ENCODE data around the gene HNRNPD.

DNA sequence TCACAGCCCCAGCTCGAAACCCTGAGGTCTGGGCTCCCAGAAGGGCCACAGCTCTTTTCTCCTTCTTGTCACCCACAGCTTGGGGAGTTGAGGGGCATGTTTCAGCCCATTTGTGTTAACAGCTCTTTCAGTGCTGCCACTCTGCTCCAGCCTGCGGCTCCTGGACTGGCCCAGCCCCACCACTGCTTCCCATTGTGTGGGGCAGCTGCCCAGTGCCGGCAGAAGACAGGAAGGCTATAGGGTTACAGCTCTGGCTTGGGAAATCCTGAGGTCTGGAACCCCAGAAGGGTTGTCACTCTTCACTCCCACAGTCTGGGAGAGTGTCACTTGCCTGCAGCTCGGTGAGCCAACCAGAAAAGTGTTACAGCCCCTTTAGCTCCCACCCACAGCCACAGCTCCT is 7.0 kb upstream of the HNRNPD start:
- TF ChIP-seq, protein P1, sequence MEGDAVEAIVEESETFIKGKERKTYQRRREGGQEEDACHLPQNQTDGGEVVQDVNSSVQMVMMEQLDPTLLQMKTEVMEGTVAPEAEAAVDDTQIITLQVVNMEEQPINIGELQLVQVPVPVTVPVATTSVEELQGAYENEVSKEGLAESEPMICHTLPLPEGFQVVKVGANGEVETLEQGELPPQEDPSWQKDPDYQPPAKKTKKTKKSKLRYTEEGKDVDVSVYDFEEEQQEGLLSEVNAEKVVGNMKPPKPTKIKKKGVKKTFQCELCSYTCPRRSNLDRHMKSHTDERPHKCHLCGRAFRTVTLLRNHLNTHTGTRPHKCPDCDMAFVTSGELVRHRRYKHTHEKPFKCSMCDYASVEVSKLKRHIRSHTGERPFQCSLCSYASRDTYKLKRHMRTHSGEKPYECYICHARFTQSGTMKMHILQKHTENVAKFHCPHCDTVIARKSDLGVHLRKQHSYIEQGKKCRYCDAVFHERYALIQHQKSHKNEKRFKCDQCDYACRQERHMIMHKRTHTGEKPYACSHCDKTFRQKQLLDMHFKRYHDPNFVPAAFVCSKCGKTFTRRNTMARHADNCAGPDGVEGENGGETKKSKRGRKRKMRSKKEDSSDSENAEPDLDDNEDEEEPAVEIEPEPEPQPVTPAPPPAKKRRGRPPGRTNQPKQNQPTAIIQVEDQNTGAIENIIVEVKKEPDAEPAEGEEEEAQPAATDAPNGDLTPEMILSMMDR (IDR thresholded peaks at IDR 0.05; ENCODE audit: extremely low read depth in 1 of 2, insufficient read depth in 1 of 2, low read depth in 1 of 2, low read length in 2 of 2) = no peak
- TF ChIP-seq POLR2A (IDR thresholded peaks at IDR 0.05; ENCODE audit: low read depth, low read length) (no peak), GATA2 (IDR thresholded peaks at IDR 0.05; ENCODE audit: insufficient read depth, insufficient read length, low read depth, low read length) (no peak)

All from endothelial cell of umbilical vein (primary cell).